Measurements from ENCODE around the gene NFKB1.
"Not testable (repeated sequence)": the region's sequence is repeated elsewhere in the genome, so short reads cannot be mapped to it uniquely, and the experiment has no call there.

NFKB1 gene

DNA sequence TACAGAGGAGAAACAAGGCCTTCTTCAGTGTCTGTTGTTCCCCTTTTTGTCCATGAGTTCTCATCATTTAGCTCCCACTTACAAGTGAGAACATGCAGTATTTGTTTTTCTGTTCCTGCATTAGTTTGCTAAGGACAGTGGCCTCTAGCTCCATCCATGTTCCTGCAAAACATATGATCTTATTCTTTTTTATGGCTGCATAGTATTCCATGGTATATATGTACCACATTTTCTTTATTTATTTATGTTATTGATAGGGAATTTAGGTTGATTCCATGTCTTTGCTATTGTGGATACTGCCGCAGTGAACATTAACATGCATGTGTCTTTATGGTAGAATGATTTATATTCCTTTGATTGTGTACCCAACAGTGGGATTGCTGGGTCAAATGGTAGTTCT is 69.1 kb downstream of the NFKB1 start:
- not testable (repeated sequence) for DNase-seq

DNA sequence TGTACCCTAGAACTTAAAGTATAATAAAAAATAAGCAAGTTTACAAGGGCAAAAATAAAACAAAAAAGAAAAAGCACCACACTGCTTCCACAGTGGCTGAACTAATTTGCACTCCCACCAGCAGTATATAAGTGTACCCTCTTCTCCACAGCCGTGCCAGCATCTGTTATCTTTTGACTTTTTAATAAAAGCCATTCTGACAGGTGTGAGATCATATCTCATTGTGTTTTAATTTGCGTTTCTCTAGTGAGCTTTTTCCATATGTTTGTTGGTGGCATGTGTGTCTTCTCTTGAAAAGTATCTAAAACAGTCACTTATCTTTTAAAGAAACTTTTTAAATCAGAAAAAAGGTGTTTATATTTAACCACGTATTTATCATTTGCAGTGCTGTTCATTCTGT is 71.3 kb downstream of the NFKB1 start:
- DNase-seq, result no peak

DNA sequence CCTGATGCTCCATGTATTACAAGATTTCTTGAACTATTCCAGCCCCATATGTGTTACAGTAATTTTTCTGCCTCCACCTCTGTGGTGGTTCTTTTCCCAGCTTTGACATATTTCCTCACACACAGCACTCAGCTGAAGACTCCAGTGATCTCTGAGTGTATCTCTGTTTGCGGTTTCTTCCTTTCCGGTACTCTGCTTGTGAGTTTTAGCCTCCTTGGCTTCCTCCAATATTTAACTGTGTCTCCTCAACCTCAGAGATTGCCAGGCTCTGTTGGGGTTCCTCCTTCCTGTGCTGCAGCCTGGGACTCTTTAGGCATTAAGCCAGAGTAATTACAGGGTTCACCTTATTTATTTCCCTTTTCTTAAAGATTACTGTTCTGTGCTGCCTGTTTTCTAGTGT is 73.2 kb downstream of the NFKB1 start:
- no peak for DNase-seq

DNA sequence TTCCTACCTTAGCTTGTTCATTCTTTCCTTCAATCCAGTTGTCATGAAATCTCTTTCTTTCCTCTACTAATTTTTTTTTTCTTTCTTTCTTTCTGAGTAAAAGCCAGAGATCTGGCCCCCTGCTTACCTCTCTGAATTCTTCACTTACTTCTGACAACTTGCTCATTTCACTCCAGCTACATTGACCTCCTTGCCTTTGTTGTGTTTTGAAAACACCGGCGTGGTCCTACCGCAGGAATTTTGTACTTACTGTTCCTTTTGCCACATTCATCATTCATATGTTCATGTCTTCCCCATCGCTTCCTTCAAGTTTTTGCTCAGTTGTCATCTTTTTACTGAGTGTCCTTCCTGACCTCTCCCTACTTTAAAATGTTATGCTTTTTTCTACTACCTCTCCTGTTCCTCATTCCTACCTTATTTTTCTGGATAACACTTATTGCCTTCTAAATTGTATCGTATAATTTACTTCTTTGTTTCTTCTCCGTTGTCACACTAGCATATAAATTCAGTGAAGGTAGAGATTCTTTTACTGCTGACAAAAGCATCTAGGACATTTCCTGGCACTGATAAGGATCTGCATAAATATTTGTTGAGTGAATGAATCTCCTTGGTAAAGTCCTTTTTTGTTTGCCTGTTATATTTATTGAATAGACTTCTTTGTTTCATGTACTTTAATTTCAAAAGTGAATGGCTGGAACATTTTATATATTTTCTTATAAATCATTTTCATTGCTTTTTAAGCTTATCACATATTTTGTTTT is 74.4 kb downstream of the NFKB1 start:
- DNase-seq, result no peak

DNA sequence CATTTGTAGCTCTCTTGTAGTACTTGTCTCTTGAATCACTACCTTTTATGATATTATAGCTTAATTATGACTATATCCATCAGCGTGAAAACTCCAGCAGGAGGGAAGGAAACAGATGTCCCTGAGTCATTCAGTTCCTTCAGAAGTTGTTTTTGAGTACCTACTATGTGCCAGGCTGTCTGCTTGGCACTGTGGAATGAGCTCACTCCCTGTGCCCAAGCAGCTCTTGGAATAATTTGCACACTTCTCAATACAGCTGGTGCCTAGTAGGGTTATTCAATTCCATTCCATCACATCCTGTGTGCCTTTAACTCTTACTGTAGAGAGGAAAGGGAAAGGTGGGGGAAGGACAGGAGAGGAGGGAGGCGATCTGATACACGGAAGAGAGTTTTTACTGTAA is 77.1 kb downstream of the NFKB1 start:
- DNase-seq, result no peak

DNA sequence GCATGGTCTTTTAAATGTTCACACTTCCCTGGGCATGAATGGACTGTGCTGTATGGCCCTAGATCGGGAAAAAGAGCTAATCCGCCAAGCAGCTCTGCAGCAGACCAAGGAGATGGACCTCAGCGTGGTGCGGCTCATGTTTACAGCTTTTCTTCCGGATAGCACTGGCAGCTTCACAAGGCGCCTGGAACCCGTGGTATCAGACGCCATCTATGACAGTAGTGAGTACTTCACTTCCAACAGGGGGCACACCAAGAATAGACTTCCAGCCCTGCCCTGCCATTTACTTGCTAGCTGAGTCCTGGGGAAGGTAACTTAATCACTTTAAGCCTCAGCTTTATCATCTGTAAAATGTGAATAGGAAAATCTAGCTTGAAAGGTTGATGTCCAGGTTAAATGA is 77.7 kb downstream of the NFKB1 start:
- DNase-seq, result no peak

DNA sequence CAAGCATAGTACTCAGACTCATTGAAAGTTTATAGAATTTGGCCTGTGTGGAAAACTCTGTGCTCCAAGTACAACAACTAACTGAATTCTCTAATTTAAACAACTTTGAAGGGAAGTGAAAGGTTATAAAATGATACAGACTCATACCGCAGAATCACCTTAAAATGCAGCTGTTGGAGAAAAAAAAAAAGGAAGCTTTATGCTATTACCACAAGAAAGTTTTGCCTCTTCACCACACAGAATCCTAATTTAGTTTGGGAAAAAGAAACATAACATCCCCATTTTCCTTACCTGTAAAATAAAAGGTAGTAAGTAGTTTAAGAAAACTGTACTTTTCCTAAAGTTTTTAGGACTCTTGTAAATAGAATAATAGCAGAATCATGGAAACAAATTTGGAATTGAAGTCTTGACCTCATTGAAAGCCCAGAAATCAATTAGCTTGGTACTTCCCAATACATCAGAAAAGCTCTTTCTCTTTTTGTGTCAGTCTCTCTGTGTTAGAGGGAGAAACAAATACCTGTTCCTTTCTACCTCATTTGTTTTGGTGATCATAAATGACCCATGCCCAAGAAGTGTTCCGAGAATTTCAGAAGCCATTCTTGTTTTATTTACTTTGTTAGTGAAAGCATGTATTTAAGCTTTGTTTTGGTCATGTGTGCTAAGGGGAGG is 78.8 kb downstream of the NFKB1 start:
- DNase-seq, result no peak

DNA sequence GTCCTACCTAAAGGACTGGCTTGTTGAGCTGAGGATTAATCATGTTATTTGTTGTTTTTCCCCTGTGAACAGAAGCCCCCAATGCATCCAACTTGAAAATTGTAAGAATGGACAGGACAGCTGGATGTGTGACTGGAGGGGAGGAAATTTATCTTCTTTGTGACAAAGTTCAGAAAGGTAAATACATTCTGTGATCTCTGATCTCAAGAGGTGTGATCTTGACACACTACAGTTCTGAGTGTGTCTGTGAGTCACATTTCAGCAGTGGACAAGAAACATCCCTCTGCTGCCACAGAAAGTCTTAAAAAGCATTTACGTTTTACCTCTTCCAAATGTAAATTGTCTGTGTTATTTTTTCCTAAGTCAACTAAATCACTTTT is 79.3 kb downstream of the NFKB1 start:
- no peak for DNase-seq

DNA sequence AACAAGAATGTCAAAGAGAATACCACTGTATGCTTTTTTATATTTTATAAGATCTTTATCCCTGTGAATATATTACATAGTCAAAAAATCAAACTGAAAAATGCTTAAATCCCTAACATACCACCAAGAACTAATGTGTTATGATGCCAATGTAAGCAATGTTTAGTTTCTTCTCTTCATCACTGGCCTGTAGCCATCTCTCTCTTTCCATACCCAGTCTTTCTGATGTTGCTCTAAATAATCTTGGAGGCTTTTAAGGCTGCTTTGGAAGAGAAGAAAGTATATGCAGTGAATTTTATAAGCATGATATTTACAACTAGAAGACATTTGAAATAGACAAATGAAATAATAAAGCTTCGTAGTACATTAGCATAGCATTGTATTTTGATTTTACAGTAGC is 82.9 kb downstream of the NFKB1 start:
- DNase-seq, result no peak

DNA sequence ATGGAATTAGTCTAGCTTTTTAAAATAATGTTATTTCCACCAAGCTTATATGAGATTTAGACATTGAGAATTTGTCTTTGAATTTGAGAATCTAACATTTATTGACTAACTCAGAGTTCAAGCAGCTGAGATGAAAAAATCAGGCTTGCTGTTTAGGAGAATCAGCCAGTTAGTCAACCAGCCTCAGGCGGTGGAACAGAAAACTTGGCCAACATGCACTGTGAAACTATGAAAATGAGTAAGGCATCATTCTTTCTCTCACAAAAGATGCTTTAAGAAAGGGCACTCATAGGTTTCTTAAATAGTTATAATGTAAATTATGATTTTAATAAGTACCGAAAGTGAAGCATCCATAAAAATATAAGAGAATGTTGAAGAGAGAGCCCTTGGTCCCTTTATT is 84.2 kb downstream of the NFKB1 start:
- no peak for DNase-seq

DNA sequence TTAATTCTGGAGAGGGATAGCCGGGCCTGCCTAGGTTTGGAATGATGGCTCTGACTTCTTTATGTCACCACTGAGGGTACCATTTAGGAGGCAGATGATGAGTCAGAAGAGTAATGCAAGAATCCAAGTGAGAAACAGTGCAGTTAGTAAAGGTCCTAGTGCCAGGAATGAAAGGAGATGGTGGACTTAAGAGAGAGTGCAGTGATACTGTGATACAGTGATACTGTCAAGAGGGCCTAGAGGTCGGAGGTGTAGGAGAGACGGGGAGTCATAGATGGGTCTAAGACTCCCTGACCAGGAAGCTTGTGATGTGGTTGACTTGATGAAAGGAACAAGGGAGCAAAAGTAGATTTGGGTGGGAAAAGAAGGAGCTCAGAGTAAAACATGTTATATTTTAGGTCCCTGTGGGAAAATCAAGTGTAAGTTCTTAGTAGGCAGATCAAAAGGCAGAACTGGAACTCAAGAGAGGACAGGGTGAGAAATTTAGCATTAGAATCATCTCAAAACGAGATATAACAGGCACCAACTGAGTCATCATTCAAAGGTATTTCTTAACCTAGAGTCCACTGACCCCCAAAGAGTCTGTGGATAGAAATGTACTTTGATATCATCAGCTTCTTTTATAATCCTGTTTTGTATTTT is 85.0 kb downstream of the NFKB1 start:
- DNase-seq, result no peak

DNA sequence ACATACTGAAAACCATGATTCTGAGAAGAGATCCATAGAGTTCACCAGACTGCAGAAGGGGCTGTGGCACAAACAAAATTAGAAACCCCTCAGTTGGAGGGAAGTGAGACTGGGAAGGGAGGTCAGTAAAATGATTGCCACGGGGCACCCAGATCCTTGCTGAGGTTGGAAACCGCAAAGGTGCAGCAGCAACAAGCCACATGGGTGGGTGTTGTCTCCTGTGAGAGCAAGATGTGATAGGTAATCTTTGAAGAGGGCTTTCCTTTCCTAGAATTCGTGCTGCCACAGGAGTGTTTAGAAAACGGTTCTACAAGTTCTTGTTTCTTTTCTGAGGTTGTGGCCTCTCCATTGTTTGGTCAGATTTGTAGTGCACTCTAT is 85.5 kb downstream of the NFKB1 start:
- no peak for DNase-seq

DNA sequence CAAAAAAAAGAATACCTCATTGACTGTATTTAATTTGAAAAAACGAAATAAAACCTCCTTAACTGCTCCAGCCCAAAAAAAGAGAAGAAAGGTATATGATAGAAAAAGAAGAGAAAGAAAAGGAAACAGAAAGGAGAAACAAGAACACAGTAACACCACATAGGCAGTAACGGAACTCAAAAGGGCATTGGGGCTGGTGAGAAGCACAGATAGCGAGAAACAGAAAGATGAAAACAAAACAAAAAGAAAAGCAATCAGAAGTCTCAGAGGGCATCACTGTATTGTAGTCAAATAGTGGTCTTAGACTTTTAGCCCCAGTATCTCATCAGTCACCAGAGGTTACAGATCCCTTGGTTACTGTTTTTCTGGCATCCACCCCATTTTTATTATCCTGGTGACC is 88.6 kb downstream of the NFKB1 start:
- no peak for DNase-seq

DNA sequence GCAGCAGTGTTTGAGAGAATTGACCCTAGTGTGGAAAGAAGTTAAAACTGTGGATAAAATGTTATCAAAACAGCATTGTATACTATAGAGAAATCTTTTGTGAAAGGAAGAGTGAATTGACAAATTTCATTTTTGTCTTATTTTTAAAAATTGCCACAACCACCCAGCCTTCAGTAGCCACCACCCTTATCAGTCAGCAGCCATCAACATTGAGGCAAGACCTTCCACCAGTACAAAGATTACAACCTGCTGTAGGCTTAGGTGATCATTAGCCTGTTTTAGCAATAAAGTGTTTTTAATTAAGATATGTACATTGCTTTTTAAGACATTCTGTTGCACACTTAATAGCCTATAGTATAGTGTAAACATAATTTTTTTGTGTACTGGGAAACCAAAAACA is 91.1 kb downstream of the NFKB1 start:
- no peak for DNase-seq

DNA sequence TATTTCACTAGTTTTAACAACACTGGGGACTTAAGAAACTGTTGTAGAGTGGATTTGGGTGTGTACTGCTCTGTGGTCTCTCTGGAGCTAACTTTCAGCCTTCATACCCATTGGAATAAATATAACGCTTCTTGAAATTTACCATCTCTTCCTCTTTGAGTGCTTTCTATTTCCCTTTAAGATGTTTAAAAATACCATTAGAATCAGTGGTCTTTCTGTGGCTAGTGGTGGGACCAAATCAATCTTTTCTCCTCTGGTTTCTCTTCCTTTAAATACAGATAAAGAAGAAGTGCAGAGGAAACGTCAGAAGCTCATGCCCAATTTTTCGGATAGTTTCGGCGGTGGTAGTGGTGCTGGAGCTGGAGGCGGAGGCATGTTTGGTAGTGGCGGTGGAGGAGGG is 92.0 kb downstream of the NFKB1 start:
- no peak for DNase-seq

DNA sequence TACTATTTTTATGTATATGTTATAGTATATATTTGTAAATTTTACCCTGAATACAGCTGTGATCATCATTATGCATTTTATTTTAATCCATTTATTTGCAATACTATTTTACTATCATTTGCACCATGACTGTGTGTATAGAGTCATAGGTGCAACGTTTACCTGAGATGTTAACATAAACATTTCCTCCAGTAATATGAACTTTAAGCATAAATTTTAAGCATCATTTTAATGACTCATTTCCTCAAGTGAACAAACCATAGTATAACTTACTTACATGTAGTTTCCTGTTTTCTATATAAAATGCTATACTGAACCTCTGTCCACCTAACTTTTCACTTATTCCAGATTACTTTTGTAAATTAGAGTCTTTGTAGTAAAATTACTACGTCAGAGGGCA is 92.8 kb downstream of the NFKB1 start:
- no peak for DNase-seq

DNA sequence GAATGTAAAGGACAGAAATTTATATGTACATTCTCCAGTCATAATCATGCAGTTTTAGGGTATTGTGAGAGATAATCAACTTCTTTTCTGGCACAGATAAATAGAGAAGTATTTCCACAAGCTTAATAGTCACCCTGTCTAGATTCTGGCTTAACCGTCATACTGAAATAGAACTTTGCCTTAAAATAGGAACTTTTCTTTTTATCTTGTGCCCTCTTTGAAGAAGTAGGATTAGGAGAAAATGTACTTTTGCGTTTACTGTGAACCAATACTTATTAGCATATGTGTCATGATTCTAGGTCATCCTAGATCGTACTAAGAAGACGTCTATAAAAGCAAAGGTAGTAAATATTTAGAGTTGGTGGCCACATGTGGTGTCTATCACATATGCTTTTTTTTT is 95.4 kb downstream of the NFKB1 start:
- no peak for DNase-seq

DNA sequence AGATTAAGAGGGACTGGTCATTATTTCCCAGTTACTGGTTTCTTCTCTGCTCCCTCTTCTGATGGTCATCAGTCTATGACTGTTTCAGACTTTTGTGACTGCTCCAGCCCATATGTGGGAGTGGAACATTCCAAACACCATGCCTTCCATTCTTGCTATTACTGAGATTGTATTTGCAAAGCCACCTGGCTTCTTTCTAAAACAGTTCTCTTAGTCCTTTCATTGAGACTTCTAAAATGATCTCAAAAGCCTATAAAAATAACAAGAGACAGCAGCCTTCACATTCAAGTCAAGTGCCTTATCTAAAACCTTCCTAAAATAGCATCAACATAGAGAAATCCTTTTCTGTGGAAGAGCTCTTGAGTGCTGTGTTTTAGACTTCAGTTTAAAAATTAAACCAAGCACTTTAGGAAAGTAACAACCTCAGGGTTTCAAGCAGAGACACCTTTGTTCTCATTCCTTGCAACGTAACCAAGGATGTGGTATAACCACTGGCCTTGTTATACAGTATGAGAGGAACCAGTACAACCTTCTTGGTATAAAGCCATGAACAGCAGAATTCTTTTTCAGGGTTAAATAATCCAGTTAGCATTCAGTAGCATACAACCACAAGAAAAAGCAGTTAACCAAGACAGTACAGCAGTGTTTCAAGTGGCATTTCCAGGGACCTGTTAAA is 97.1 kb downstream of the NFKB1 start:
- no peak for DNase-seq

DNA sequence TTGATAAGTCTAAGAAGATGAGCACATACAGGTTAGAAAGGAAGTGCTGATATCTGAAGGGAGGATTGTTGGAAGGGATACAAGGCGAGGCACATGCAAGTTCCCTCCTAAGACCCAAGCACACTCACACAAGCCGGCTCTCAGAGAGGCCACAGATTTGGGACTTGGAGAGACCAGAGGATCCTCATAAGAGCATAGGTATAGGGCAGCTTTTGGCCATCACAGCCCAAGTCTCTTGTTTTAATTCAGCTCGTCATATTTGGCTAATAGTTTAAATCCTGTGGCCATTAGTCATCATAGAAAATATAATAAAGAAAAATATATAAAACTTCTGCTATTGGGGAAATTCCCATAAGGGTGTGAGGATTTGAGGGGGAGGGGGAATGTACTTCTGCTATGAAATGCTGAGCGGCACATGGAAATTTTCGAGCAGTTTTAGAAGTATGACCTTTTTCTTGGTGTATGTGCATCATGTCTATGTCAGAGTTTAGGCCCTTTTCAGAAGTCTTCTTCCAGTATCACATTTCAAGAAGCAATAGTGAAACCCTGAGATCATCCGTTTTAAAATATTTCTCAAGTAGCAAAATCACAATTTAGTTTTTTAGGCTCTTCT is 97.7 kb downstream of the NFKB1 start:
- no peak for DNase-seq

DNA sequence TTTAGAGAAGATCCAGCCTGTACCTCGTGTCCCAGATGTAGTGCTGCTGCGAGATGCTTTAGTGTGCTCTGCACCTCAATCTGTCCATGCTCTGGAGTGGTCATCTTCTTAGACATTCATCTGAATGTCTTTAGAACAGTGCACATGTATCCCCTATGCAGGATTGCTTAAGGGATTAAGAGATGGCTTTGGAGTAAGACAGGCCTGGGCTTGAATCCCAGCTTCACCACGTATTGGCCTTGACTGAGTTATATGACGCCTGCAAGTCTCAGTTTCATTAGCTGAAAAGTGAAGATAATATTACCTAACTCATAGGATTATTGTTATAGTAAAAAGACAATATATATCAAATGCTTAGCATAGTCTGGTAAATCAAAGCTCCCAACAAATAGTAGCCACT is 98.3 kb downstream of the NFKB1 start:
- DNase-seq, result no peak

DNA sequence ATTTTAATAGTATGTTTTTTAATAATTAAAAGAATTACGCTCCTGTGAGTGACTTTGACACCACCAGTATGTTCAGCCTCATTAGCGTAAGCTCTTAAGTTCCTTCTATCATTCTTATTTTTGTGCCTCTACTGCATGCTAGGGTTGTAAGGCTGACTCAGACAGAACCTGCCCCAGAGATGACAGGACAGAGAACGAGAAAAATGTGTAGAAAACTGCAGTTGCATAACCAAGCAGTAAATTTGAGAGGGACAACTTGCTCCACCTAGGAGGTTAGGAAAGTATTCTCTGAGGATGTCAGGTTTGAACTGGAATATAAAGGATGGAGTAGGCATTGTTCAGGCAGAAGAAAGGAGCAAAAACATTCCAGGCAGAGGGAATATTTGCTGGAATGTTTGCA is 98.7 kb downstream of the NFKB1 start:
- DNase-seq, result no peak

DNA sequence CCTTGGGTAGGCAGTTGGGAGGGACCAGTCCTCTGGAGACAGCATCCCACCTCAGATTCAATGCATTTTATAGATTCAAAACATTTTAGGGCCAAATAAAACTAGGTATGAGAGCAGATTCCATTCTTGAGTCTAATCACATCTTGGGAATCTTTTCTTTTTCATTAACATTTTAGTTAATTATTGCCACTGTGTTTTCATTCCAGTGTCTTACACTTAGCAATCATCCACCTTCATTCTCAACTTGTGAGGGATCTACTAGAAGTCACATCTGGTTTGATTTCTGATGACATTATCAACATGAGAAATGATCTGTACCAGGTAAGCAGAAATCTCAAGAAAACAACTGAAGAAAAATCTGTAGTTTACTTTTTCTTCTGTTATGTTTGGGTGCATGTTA is 99.5 kb downstream of the NFKB1 start:
- DNase-seq, result no peak

DNA sequence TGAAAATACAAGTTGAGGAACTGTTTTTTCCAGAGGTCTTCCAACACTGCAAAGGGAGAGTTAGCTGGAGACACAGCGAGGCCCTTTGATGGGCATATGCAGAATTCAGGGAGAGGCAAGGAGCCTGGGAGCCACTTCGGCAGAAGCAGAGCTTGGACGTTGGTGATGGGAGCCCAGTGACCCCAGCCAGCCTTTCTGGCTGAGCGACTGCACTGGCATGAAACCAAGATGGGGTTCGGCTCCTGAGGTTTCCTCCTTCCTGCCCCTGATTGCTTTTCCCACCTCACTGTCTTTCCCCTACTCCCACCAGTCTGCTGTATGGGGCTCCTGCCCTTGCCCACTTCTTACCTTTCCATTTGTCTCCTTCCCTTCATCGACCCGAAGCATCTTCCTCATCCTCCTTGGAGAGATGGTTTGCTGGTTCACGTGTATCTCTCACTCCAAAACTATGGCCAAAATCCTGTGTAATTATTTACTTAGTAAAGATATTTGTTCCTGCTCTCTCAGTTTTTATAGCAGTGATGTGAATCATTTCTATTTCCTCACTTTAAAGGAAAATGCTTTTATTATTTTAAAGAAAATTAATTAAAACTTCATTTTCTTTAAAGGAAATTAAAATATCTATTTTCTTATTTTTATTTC is 100.5 kb downstream of the NFKB1 start:
- DNase-seq, result no peak

All from T1000 (cell line).